CD4-positive, alpha-beta memory T cell (primary cell): Measurements from ENCODE around the gene GALNT17. TPM values are rescaled to one million over a fixed set of nuclear protein-coding genes. Genes with fewer than 3 reads are reported as not detected.

Experiments used
- CTCF ChIA-PET: fragments of 350-600 bp; sonication (Branson Sonifier 250); formaldehyde crosslinking; loops from one replicate; lab custom pipeline; 2021; ENCODE audit warnings: inconsistent platforms; ENCODE audit not compliant: partially characterized antibody; lab: Charles Lee
- POLR2A ChIA-PET: fragments of 350-600 bp; sonication (Branson Sonifier 250); formaldehyde crosslinking; loops from one replicate; lab custom pipeline; 2021; ENCODE audit not compliant: partially characterized antibody; lab: Charles Lee
- DNase-seq, 5 donors: peaks; one replicate each; pipeline versions ENCODE4 v3.0.0 to v3.0.0-alpha.2; 2020 to 2022; ENCODE audit warnings: mixed read lengths in 1 of 5
- H3K27ac ChIP-seq: one replicate; pipeline ENCODE4 v1.7.0; 2013; ENCODE audit warnings: low read depth, low read length
- H3K27me3 ChIP-seq: 2 replicates; pipeline ENCODE4 v1.7.0; 2013; ENCODE audit warnings: mild to moderate bottlenecking, low read length, moderate library complexity; ENCODE audit not compliant: insufficient read depth
- H3K36me3 ChIP-seq: 2 replicates; pipeline ENCODE4 v1.7.0; 2013; ENCODE audit warnings: mild to moderate bottlenecking, low read length, moderate library complexity; ENCODE audit not compliant: insufficient read depth
- H3K4me1 ChIP-seq: 2 replicates; pipeline ENCODE4 v1.7.0; 2013; ENCODE audit warnings: mild to moderate bottlenecking, low read length, moderate library complexity; ENCODE audit not compliant: insufficient read depth
- H3K4me3 ChIP-seq, 2 donors: one replicate each; pipeline ENCODE4 v1.7.0; 2013; ENCODE audit warnings: low read length in 2 of 2, mild to moderate bottlenecking in 1 of 2
- H3K9me3 ChIP-seq, 2 donors: one replicate each; pipeline ENCODE4 v1.7.0; 2013; ENCODE audit warnings: low read length in 2 of 2, control low read depth in 1 of 2; ENCODE audit not compliant: control insufficient read depth in 1 of 2
- H3K27ac Mint-ChIP-seq, 7 donors: one replicate each; pipeline ENCODE4 v1.8.0; 2020 to 2021; ENCODE audit warnings: mixed read lengths in 7 of 7, mild to moderate bottlenecking in 6 of 7, inconsistent platforms in 3 of 7, moderate library complexity in 3 of 7
- H3K27me3 Mint-ChIP-seq, 2 donors: one replicate each; pipeline ENCODE4 v1.8.0; 2020 to 2021; ENCODE audit warnings: mixed read lengths in 2 of 2
- H3K36me3 Mint-ChIP-seq, 2 donors: one replicate each; pipeline ENCODE4 v1.8.0; 2020 to 2021; ENCODE audit warnings: mixed read lengths in 2 of 2, inconsistent platforms in 1 of 2, mild to moderate bottlenecking in 1 of 2
- H3K4me1 Mint-ChIP-seq, 4 donors: one replicate each; pipeline ENCODE4 v1.8.0; 2020 to 2021; ENCODE audit warnings: mixed read lengths in 4 of 4, mild to moderate bottlenecking in 1 of 4
- H3K4me3 Mint-ChIP-seq, 8 donors: one replicate each; pipeline ENCODE4 v1.8.0; 2020 to 2021; ENCODE audit warnings: mixed read lengths in 8 of 8, mild to moderate bottlenecking in 7 of 8, moderate library complexity in 6 of 8, inconsistent platforms in 3 of 8
- H3K9me3 Mint-ChIP-seq, 8 donors: one replicate each; pipeline ENCODE4 v1.8.0; 2020 to 2021; ENCODE audit warnings: mixed read lengths in 8 of 8, mild to moderate bottlenecking in 5 of 8, inconsistent platforms in 3 of 8, moderate library complexity in 1 of 8
- intact Hi-C: fragments of 100-400 bp; cut with micrococcal nuclease; formaldehyde crosslinking; loops from one replicate; pipeline ENCODE4 v1.15.1; 2023
- polyA plus RNA-seq, 2 donors: library from polyadenylated mRNA; unstranded; fragments of 300-500 nt; fragmentation: Illumina TruSeq; gene quantifications; one replicate each; pipeline ENCODE4 v1.2.3, GENCODE V29; 2021
- total RNA-seq, 2 experiments: library from RNA; stranded (reverse); gene quantifications; one replicate each; pipeline ENCODE4 v1.2.3, GENCODE V29; 2021

The GALNT17 gene
- total and polyA plus RNA-seq, 4 experiments from 2014 or later, result not detected

GRCh38 chr7:71517940-71518699, 386.2 kb downstream of the GALNT17 start:
- POLR2A ChIA-PET, result no interaction called here

GRCh38 chr7:71518880-71519279, 386.9 kb downstream of the GALNT17 start:
- no peaks in the 10 kb centered on the region for H3K4me1 Mint-ChIP-seq
- H3K9me3 Mint-ChIP-seq, result peaks cover 4 to 69% (median 30%) of the 10 kb centered on the region in 8 donors
- H3K36me3 Mint-ChIP-seq, result no peaks in the 10 kb centered on the region
- ChIA-PET POLR2A (no interaction called here), CTCF (no interaction called here)
- H3K4me1 ChIP-seq, result no peaks in the 10 kb centered on the region
- H3K4me3 Mint-ChIP-seq, result no peak overlapping the region
- H3K27ac Mint-ChIP-seq, result no peak overlapping the region
- DNase-seq, result no peak
- H3K4me3 ChIP-seq, result no peak overlapping the region
- no peaks in the 10 kb centered on the region for H3K9me3 ChIP-seq
- intact Hi-C loops, result no loop called here
- H3K27ac ChIP-seq, result no peak overlapping the region
- H3K27me3 ChIP-seq, result no peaks in the 10 kb centered on the region
- H3K36me3 ChIP-seq, result no peaks in the 10 kb centered on the region
- H3K27me3 Mint-ChIP-seq, result no peaks in the 10 kb centered on the region

More at GRCh38 chr7:71517940-71518699, 386.2 kb downstream of the GALNT17 start:
- no peak for DNase-seq
- Mint-ChIP-seq H3K27me3 (no peaks in the 10 kb centered on the region), H3K9me3 (peaks cover 4 to 72% (median 32%) of the 10 kb centered on the region in 8 donors), H3K4me1 (no peaks in the 10 kb centered on the region), H3K27ac (no peak overlapping the region), H3K36me3 (no peaks in the 10 kb centered on the region), H3K4me3 (no peak overlapping the region)
- Histone ChIP-seq H3K9me3 (no peaks in the 10 kb centered on the region), H3K27me3 (no peaks in the 10 kb centered on the region), H3K4me3 (no peak overlapping the region), H3K27ac (no peak overlapping the region), H3K4me1 (no peaks in the 10 kb centered on the region), H3K36me3 (no peaks in the 10 kb centered on the region)
- intact Hi-C loops, result no loop called here
- CTCF ChIA-PET, result no interaction called here

- no peak overlapping the region for H3K27ac ChIP-seq
- H3K4me1 ChIP-seq, result no peaks in the 10 kb centered on the region
- no peak overlapping the region for H3K27ac Mint-ChIP-seq
- POLR2A ChIA-PET, result no interaction called here
- no peaks in the 10 kb centered on the region for H3K4me1 Mint-ChIP-seq
- H3K4me3 ChIP-seq, result no peak overlapping the region
- intact Hi-C loops, result no loop called here
- H3K4me3 Mint-ChIP-seq, result no peak overlapping the region
- H3K9me3 ChIP-seq, result no peaks in the 10 kb centered on the region
- no peaks in the 10 kb centered on the region for H3K27me3 ChIP-seq
- no peaks in the 10 kb centered on the region for H3K27me3 Mint-ChIP-seq
- H3K36me3 Mint-ChIP-seq, result no peaks in the 10 kb centered on the region
- no peaks in the 10 kb centered on the region for H3K36me3 ChIP-seq
- CTCF ChIA-PET, result no interaction called here
- peaks cover 4 to 52% (median 23%) of the 10 kb centered on the region in 8 donors for H3K9me3 Mint-ChIP-seq
- DNase-seq, result no peak
These were observed 389.6 kb downstream of the GALNT17 start for GRCh38 chr7:71521506-71521905.

GRCh38 chr7:71526106-71526505, 394.2 kb downstream of the GALNT17 start:
- no peaks in the 10 kb centered on the region for H3K27me3 Mint-ChIP-seq
- H3K27ac ChIP-seq, result no peak overlapping the region
- H3K9me3 ChIP-seq, result no peaks in the 10 kb centered on the region
- intact Hi-C loops, result no loop called here
- H3K4me3 Mint-ChIP-seq, result no peak overlapping the region
- CTCF ChIA-PET, result no interaction called here
- POLR2A ChIA-PET, result no interaction called here
- DNase-seq, result no peak
- no peaks in the 10 kb centered on the region for H3K27me3 ChIP-seq
- no peak overlapping the region for H3K4me3 ChIP-seq
- no peaks in the 10 kb centered on the region for H3K4me1 Mint-ChIP-seq
- peaks cover 4 to 33% (median 11%) of the 10 kb centered on the region in 8 donors for H3K9me3 Mint-ChIP-seq
- H3K36me3 Mint-ChIP-seq, result no peaks in the 10 kb centered on the region
- H3K4me1 ChIP-seq, result no peaks in the 10 kb centered on the region
- no peak overlapping the region for H3K27ac Mint-ChIP-seq
- no peaks in the 10 kb centered on the region for H3K36me3 ChIP-seq

GRCh38 chr7:71527213-71527612, 395.3 kb downstream of the GALNT17 start:
- CTCF ChIA-PET, result no interaction called here
- no peaks in the 10 kb centered on the region for H3K36me3 ChIP-seq

GRCh38 chr7:71535616-71536015, 403.7 kb downstream of the GALNT17 start:
- H3K4me1 Mint-ChIP-seq, result no peaks in the 10 kb centered on the region
- Histone ChIP-seq H3K4me1 (no peaks in the 10 kb centered on the region), H3K9me3 (peaks cover 0 to 5% of the 10 kb centered on the region in 2 donors), H3K36me3 (no peaks in the 10 kb centered on the region), H3K4me3 (no peak overlapping the region), H3K27ac (no peak overlapping the region), H3K27me3 (no peaks in the 10 kb centered on the region)
- intact Hi-C loops, result no loop called here
- no peak overlapping the region for H3K4me3 Mint-ChIP-seq
- H3K27me3 Mint-ChIP-seq, result no peaks in the 10 kb centered on the region
- H3K27ac Mint-ChIP-seq, result no peak overlapping the region
- DNase-seq, result no peak
- H3K36me3 Mint-ChIP-seq, result no peaks in the 10 kb centered on the region
- POLR2A ChIA-PET, result no interaction called here
- CTCF ChIA-PET, result no interaction called here
- H3K9me3 Mint-ChIP-seq, result peaks cover 0 to 28% (median 9%) of the 10 kb centered on the region in 8 donors

More at GRCh38 chr7:71527213-71527612, 395.3 kb downstream of the GALNT17 start:
- peaks cover 1 to 26% (median 9%) of the 10 kb centered on the region in 8 donors for H3K9me3 Mint-ChIP-seq
- no peak for DNase-seq
- H3K27ac ChIP-seq, result no peak overlapping the region
- intact Hi-C loops, result no loop called here
- H3K9me3 ChIP-seq, result peaks cover 0 to under 1% of the 10 kb centered on the region in 2 donors
- H3K4me1 ChIP-seq, result no peaks in the 10 kb centered on the region
- H3K4me3 ChIP-seq, result no peak overlapping the region
- H3K27me3 Mint-ChIP-seq, result no peaks in the 10 kb centered on the region
- no peaks in the 10 kb centered on the region for H3K27me3 ChIP-seq
- no peaks in the 10 kb centered on the region for H3K36me3 Mint-ChIP-seq
- POLR2A ChIA-PET, result no interaction called here
- H3K4me1 Mint-ChIP-seq, result no peaks in the 10 kb centered on the region
- no peak overlapping the region for H3K4me3 Mint-ChIP-seq
- no peak overlapping the region for H3K27ac Mint-ChIP-seq

- intact Hi-C loops, result no loop called here
- Mint-ChIP-seq H3K4me1 (no peaks in the 10 kb centered on the region), H3K9me3 (peaks cover 0 to 29% (median 7%) of the 10 kb centered on the region in 8 donors), H3K27me3 (no peaks in the 10 kb centered on the region), H3K4me3 (no peak overlapping the region), H3K36me3 (no peaks in the 10 kb centered on the region), H3K27ac (no peak overlapping the region)
- DNase-seq, result no peak
- Histone ChIP-seq H3K36me3 (no peaks in the 10 kb centered on the region), H3K4me3 (no peak overlapping the region), H3K4me1 (no peaks in the 10 kb centered on the region), H3K27me3 (no peaks in the 10 kb centered on the region), H3K27ac (no peak overlapping the region), H3K9me3 (no peaks in the 10 kb centered on the region)
- ChIA-PET POLR2A (no interaction called here), CTCF (no interaction called here)
These were observed 406.3 kb downstream of the GALNT17 start for GRCh38 chr7:71538210-71538609.
